Measurements from ENCODE around the gene MAGI2. TPM values are rescaled to one million over a fixed set of nuclear protein-coding genes. Genes with fewer than 3 reads are reported as not detected.

Gene MAGI2
- total RNA-seq, 1 donor from 2014 or later: 0.10 TPM

DNA sequence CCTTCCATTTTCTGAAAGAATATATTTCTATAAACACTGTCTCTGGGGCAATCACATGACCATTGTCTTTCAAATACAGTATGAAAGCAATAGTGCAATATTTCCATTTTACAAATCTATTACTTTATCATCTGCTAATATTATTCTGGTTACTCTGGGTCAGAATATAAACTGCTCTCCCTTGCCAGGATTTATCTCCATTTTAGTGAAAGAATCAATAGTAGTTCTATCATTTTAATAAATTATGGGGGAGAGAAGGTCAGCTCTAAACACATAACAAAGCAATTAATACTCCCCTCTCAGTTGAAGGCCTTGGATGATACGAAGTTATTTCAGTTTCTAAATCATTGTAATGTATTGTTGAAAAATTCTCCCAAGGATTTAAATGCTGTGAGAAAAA lies 608.3 kb downstream of the MAGI2 start:
- DNase-seq (ENCODE audit: low spot score): no peak
- no peak overlapping the region for H3K27ac Mint-ChIP-seq
- no peak overlapping the region for H3K4me3 Mint-ChIP-seq
- intact Hi-C loops (cut with micrococcal nuclease): no loop called here
- H3K36me3 Mint-ChIP-seq (ENCODE audit: low read depth): no peaks in the 10 kb centered on the region
- H3K9me3 Mint-ChIP-seq: no peaks in the 10 kb centered on the region
- H3K4me1 Mint-ChIP-seq (ENCODE audit: low read depth): no peaks in the 10 kb centered on the region
- no peaks in the 10 kb centered on the region for H3K27me3 Mint-ChIP-seq (ENCODE audit: insufficient read depth)

DNA sequence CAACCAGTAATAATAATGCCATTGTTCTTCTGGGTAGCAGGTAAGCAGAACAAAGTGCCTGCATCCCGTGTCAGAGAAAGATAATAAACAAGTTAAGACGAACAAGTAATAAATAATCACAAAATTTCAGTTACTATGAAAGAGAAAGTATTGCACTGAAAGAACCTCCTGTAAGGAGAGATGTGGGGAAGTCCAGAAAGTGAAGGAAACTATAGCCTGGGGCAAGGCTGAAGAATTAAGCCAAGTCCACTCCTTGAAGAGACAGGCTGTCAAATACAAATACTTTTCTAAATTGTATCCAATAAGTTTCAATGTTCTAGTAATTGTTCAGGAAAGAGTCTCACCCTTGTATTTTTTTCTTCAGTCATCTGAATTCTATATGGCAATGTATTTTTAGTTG lies 611.4 kb downstream of the MAGI2 start:
- Mint-ChIP-seq H3K9me3 (no peaks in the 10 kb centered on the region), H3K27ac (no peak overlapping the region), H3K36me3 (ENCODE audit: low read depth) (no peaks in the 10 kb centered on the region)

DNA sequence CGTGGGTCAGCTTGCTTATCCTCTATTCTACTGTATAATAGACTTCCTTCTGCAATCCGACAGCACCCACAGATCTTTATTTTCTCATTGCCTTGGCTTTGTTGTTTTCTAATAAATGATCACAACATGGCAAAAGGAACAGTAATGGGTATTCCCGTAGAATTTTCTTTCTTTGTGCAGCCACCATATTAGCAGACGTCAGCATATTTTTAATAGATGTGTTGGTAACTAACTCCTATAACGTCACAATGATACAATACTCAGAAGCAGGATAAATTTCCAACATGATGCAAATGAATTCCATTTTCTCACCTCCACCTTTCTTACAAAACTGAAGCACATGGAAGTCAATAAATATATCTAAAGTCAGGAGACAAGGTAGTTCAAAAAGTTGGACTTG lies 617.6 kb downstream of the MAGI2 start:
- H3K4me1 Mint-ChIP-seq (ENCODE audit: low read depth): no peaks in the 10 kb centered on the region
- intact Hi-C loops (cut with micrococcal nuclease): no loop called here
- peaks cover 5% of the 10 kb centered on the region for H3K9me3 Mint-ChIP-seq
- H3K27me3 Mint-ChIP-seq (ENCODE audit: insufficient read depth): no peaks in the 10 kb centered on the region
- H3K36me3 Mint-ChIP-seq (ENCODE audit: low read depth): no peaks in the 10 kb centered on the region
- H3K4me3 Mint-ChIP-seq: no peak overlapping the region
- no peak overlapping the region for H3K27ac Mint-ChIP-seq
- no peak for DNase-seq (ENCODE audit: low spot score)

More for the DNA sequence above, 611.4 kb downstream of the MAGI2 start:
- H3K4me1 Mint-ChIP-seq (ENCODE audit: low read depth): no peaks in the 10 kb centered on the region
- H3K27me3 Mint-ChIP-seq (ENCODE audit: insufficient read depth): no peaks in the 10 kb centered on the region
- H3K4me3 Mint-ChIP-seq: no peak overlapping the region
- intact Hi-C loops (cut with micrococcal nuclease): no loop called here
- no peak for DNase-seq (ENCODE audit: low spot score)

DNA sequence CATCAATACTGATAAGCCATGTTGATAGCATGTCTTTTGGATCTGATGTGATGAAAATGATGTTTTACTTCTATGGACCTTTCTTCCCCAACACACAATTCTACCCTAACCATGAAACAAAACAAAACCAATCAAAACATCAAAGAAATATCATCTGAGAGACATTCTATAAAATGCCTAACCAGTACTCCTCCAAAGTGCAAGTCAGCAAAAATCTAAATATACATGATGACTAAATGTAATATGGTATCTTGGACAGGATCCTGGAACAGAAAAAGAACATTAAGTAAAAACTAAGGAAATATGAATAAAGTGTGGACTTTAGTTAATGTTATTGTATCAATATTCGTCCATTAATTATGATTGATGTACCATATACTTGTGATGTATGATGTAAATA lies 625.1 kb downstream of the MAGI2 start:
- Mint-ChIP-seq H3K4me1 (ENCODE audit: low read depth) (no peaks in the 10 kb centered on the region), H3K4me3 (no peak overlapping the region), H3K27me3 (ENCODE audit: insufficient read depth) (no peaks in the 10 kb centered on the region), H3K9me3 (peaks cover 5% of the 10 kb centered on the region), H3K27ac (no peak overlapping the region), H3K36me3 (ENCODE audit: low read depth) (no peaks in the 10 kb centered on the region)
- intact Hi-C loops (cut with micrococcal nuclease): no loop called here
- no peak for DNase-seq (ENCODE audit: low spot score)

DNA sequence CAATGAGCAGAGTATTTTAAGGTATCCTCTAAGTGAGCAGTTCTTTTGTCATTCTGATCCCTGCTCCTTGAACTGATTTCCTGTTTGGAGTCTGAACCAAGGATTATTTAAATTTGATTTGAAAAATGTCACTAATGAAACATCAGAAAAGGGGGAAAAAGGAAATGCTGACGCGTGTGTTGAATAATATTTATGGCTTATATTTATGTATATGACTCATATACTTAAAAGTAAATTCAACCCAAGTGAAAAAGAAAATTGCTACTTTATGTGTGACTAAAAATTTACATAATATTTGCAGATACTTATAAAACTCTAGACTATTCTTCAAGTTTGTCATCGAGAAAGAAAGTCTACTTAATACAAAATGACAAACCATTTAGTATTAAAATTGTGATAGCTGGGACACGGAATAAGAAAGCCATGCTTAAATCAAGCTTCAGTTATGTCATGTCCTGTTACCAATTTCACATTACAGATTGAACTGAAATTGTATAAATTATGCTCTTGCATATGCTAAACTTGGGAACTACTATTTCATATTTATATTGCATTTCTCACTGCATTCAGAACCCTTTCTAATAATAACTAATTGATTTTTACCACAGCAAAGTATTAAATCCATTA lies 649.9 kb downstream of the MAGI2 start:
- H3K4me1 Mint-ChIP-seq (ENCODE audit: low read depth): no peaks in the 10 kb centered on the region
- no peak overlapping the region for H3K27ac Mint-ChIP-seq
- no peaks in the 10 kb centered on the region for H3K27me3 Mint-ChIP-seq (ENCODE audit: insufficient read depth)
- intact Hi-C loops (cut with micrococcal nuclease): no loop called here
- H3K4me3 Mint-ChIP-seq: no peak overlapping the region
- peaks cover 9% of the 10 kb centered on the region for H3K9me3 Mint-ChIP-seq
- no peaks in the 10 kb centered on the region for H3K36me3 Mint-ChIP-seq (ENCODE audit: low read depth)
- DNase-seq (ENCODE audit: low spot score): no peak

DNA sequence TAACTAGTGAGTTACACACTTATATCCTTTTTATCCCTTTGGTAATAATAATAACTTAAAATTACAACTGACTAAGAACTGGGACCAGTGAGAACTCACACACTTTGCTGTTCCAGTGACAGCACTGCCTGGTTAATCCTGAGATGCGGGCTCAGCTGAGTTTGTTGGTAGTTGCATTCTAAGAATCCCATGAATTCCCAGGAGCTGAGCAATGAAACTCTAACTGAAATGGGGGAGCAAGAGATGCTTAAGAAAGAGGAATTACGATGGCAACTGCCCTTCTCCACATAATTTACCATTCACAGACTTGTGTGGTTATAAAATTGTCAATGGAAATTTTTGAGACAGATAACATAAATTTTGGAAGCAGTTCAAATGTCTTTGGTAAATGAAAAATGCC lies 659.4 kb downstream of the MAGI2 start:
- H3K36me3 Mint-ChIP-seq (ENCODE audit: low read depth): no peaks in the 10 kb centered on the region
- intact Hi-C loops (cut with micrococcal nuclease): no loop called here
- H3K27me3 Mint-ChIP-seq (ENCODE audit: insufficient read depth): no peaks in the 10 kb centered on the region
- H3K9me3 Mint-ChIP-seq: peaks cover 4% of the 10 kb centered on the region
- H3K27ac Mint-ChIP-seq: no peak overlapping the region
- H3K4me3 Mint-ChIP-seq: no peak overlapping the region
- DNase-seq (ENCODE audit: low spot score): no peak
- no peaks in the 10 kb centered on the region for H3K4me1 Mint-ChIP-seq (ENCODE audit: low read depth)

DNA sequence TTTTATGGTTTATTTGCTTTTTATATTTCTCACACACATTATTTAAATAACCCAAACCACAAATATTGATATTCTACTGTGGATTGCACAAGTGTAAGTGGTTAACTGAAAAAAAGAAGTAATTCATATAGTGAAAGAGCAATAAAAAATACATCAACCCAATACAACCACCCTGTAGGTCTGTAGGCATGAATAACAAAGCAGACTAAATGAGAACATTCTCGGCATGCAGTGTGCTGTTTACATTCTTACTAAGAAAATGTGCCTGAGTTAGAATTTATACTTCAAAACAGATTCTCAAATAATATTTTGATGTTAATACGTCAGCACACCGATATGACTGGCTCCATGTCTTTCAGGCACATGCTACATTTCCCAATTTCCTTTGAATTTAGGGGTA lies 660.8 kb downstream of the MAGI2 start:
- H3K9me3 Mint-ChIP-seq: no peaks in the 10 kb centered on the region
- H3K27me3 Mint-ChIP-seq (ENCODE audit: insufficient read depth): no peaks in the 10 kb centered on the region
- no peaks in the 10 kb centered on the region for H3K36me3 Mint-ChIP-seq (ENCODE audit: low read depth)
- no peak overlapping the region for H3K27ac Mint-ChIP-seq
- intact Hi-C loops (cut with micrococcal nuclease): no loop called here
- H3K4me1 Mint-ChIP-seq (ENCODE audit: low read depth): no peaks in the 10 kb centered on the region
- no peak overlapping the region for H3K4me3 Mint-ChIP-seq
- no peak for DNase-seq (ENCODE audit: low spot score)

DNA sequence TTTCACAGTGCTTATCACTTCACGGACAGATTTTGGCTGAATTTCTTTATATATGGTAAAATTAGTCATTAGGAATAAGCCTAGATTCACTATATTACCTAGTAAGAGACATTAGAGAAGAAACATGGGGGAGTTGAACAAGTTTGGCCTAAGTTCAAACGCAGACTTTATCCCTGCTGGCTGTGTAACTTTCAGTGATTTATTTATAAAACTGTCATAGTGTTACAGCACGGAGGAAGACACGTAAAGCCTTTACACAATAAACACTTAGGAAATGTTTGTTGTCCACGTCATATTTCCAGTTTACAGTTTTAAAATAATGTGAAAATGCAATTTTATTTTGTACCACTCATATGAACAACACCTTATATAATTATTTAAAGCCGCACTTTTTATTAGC lies 661.5 kb downstream of the MAGI2 start:
- no peaks in the 10 kb centered on the region for H3K27me3 Mint-ChIP-seq (ENCODE audit: insufficient read depth)
- no peaks in the 10 kb centered on the region for H3K9me3 Mint-ChIP-seq
- H3K36me3 Mint-ChIP-seq (ENCODE audit: low read depth): no peaks in the 10 kb centered on the region
- H3K27ac Mint-ChIP-seq: no peak overlapping the region
- H3K4me3 Mint-ChIP-seq: no peak overlapping the region
- DNase-seq (ENCODE audit: low spot score): no peak
- H3K4me1 Mint-ChIP-seq (ENCODE audit: low read depth): no peaks in the 10 kb centered on the region
- intact Hi-C loops (cut with micrococcal nuclease): no loop called here

DNA sequence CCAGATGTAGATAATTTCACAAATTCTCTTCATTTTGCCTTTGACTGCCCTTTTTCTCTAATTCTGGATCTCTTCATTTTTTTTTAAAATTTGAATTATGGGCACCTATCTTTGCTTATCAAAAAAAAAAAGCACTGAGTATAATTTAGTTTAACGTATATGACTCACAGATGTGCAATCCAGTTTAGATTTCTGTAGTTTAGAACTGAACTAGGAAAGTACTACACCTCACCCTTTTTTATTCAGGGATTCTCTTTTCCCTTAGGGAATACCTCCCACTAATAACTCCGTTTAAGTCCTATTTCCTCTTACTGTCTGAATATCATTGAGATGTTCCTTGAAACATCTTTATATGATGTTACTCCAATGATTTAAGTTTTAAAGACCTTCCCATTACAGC lies 665.0 kb downstream of the MAGI2 start:
- Mint-ChIP-seq H3K4me1 (ENCODE audit: low read depth) (no peaks in the 10 kb centered on the region), H3K4me3 (no peak overlapping the region), H3K36me3 (ENCODE audit: low read depth) (no peaks in the 10 kb centered on the region), H3K9me3 (no peaks in the 10 kb centered on the region), H3K27me3 (ENCODE audit: insufficient read depth) (no peaks in the 10 kb centered on the region), H3K27ac (no peak overlapping the region)
- no peak for DNase-seq (ENCODE audit: low spot score)
- intact Hi-C loops (cut with micrococcal nuclease): no loop called here

DNA sequence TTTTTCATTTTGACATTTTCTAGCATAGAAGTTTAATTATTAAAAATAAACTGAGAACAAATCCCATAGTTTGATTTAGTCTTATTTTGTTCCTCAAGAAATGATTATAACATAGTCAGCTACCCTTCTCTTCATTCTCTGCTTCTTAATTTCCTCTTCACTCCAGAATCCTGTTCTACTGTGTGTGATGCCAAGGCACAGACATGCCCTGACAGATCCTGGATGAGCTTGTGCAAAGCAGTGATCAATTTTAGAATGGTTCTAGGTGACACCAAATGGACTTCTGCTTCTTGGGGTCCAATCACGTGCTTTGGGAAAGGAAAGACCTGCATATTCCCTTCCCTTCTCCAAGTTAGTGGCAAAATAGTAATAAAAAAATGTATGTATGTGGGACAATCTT lies 665.6 kb downstream of the MAGI2 start:
- Mint-ChIP-seq H3K36me3 (ENCODE audit: low read depth) (no peaks in the 10 kb centered on the region), H3K4me1 (ENCODE audit: low read depth) (no peaks in the 10 kb centered on the region), H3K27ac (no peak overlapping the region), H3K27me3 (ENCODE audit: insufficient read depth) (no peaks in the 10 kb centered on the region), H3K9me3 (no peaks in the 10 kb centered on the region), H3K4me3 (no peak overlapping the region)
- intact Hi-C loops (cut with micrococcal nuclease): no loop called here
- DNase-seq (ENCODE audit: low spot score): no peak

DNA sequence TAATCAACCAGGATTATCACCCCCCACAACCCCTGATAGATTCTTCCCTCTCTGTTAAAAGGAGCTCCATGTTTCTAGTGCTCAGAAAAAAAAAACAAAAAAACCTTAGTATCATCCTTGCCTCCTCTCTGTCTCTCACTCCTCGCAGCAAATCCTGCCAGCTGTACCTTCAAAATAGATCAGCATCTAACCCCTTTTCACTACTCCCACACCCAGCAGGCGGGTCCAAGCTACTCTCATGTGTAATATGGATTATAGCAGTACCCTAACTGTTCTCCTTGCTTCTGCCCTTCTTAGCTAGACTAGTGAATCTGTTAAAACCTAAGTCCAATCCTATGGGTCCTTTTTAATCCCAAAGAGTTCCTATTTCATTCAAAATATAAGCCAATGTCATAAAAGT lies 667.4 kb downstream of the MAGI2 start:
- Mint-ChIP-seq H3K4me1 (ENCODE audit: low read depth) (no peaks in the 10 kb centered on the region), H3K27ac (no peak overlapping the region), H3K9me3 (no peaks in the 10 kb centered on the region), H3K36me3 (ENCODE audit: low read depth) (no peaks in the 10 kb centered on the region), H3K27me3 (ENCODE audit: insufficient read depth) (no peaks in the 10 kb centered on the region), H3K4me3 (no peak overlapping the region)
- no peak for DNase-seq (ENCODE audit: low spot score)
- intact Hi-C loops (cut with micrococcal nuclease): no loop called here

DNA sequence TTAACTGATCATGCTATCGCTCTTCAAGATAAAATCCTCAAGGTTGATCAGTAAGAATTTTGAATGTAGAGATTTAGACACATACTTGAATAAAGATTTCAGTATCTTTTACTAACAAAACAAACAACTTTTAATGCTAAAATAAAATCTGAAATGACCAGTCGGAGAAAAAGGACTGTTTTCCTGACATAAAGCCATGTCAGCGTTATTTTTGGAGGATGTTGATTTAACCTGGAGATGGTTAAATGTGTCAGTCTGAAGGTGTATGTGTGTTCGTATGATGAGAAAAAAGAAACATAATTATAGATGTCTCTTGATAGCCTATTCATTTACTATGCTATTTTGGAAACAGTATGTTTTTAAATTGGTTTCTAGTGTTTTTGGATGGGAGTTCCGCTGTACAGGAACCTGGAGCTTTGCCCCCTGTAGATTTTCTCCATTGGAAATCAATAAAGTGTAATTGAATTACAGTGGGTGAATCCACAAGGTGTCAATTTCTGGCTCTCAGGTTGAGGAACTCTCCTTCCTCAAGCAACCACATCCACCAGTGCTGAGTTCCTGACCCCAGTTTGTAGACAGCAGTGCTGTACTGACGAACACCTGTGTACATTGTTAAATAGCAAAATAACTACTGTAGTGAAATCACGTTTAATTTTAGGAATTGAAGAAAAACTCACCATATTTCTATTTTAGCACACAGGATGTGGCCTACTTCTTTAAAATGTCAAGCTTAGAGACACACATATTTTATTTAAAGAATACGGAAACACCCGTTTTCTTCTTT lies 670.1 kb downstream of the MAGI2 start:
- Mint-ChIP-seq H3K4me3 (no peak overlapping the region), H3K36me3 (ENCODE audit: low read depth) (no peaks in the 10 kb centered on the region), H3K9me3 (no peaks in the 10 kb centered on the region), H3K27me3 (ENCODE audit: insufficient read depth) (no peaks in the 10 kb centered on the region), H3K4me1 (ENCODE audit: low read depth) (no peaks in the 10 kb centered on the region), H3K27ac (no peak overlapping the region)
- intact Hi-C loops (cut with micrococcal nuclease): no loop called here
- DNase-seq (ENCODE audit: low spot score): no peak

DNA sequence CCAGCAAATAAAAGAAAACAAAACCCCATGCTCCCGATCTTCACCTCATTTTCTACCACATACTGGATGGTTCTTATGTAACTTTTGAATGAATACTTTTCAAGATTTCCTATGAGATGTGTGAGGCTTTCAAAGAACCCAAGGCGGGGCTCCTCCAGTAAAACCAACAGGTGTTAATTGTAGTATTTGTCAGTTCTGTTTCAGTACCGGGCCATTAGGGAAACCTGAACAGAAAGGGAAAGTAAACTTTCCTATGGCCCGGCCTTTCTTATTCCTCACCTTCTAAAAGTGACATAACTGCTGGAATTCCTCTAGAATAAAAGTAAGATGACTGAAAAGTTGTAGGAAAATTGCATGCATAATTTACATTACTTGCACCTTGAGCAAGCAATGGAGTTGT lies 672.9 kb downstream of the MAGI2 start:
- no peak for DNase-seq (ENCODE audit: low spot score)
- H3K27ac Mint-ChIP-seq: no peak overlapping the region
- H3K36me3 Mint-ChIP-seq (ENCODE audit: low read depth): no peaks in the 10 kb centered on the region
- intact Hi-C loops (cut with micrococcal nuclease): no loop called here
- H3K4me3 Mint-ChIP-seq: no peak overlapping the region
- H3K27me3 Mint-ChIP-seq (ENCODE audit: insufficient read depth): no peaks in the 10 kb centered on the region
- H3K9me3 Mint-ChIP-seq: no peaks in the 10 kb centered on the region
- H3K4me1 Mint-ChIP-seq (ENCODE audit: low read depth): no peaks in the 10 kb centered on the region

DNA sequence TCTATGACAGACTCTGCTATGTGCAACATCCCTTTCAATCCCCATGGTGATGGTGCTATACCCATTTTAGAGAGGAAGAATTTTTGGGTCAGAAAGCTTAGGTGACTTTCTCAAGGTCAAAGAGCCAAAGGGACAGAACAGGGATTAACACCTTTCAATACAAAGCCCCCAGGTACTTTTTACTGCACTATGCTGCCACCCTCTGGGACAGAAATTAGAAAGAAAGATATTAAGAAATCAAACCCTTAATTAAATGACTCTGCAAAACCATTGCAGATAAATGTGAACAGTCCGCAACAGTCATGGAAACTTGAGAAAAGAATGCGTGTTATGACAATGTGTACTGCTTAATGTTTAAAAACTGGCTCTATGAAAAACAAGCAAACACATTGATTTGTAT lies 673.7 kb downstream of the MAGI2 start:
- H3K36me3 Mint-ChIP-seq (ENCODE audit: low read depth): no peaks in the 10 kb centered on the region
- H3K9me3 Mint-ChIP-seq: no peaks in the 10 kb centered on the region
- intact Hi-C loops (cut with micrococcal nuclease): no loop called here
- H3K4me3 Mint-ChIP-seq: no peak overlapping the region
- H3K27ac Mint-ChIP-seq: no peak overlapping the region
- H3K4me1 Mint-ChIP-seq (ENCODE audit: low read depth): no peaks in the 10 kb centered on the region
- H3K27me3 Mint-ChIP-seq (ENCODE audit: insufficient read depth): no peaks in the 10 kb centered on the region
- DNase-seq (ENCODE audit: low spot score): no peak

All from activated T-helper 1 cell treated with anti-CD3 and anti-CD28 coated beads, Interleukin-12 subunit alpha, Interleukin-12 subunit beta, Interleukin-2, Interleukin-4 antibody, amounts not matched to agents 30 ng/mL and 10 ng/mL and 1 ng/mL, durations not matched to agents 14 hours and 24 hours and 36 hours (primary cell).